Measurements from ENCODE around the gene RNASEH2A. TPM values are rescaled to one million over a fixed set of nuclear protein-coding genes. Genes with fewer than 3 reads are reported as not detected.

The RNASEH2A gene
- total and polyA plus RNA-seq, 4 experiments from 2014 or later: 10.5 to 23.5 (median 14.7) TPM

GRCh38 chr19:12836529-12836863 lies 30.1 kb downstream of the RNASEH2A start:
- H3K9me3 ChIP-seq (ENCODE audit: control insufficient read depth in 1 of 2, low read length in 2 of 2): no peaks in the 10 kb centered on the region
- intact Hi-C loops (cut with micrococcal nuclease): no loop called here
- H3K4me1 Mint-ChIP-seq: peaks cover 26 to 62% (median 42%) of the 10 kb centered on the region in 4 donors
- H3K4me1 ChIP-seq (ENCODE audit: insufficient read depth, low read length): peaks cover 52% of the 10 kb centered on the region
- peak overlapping the region in 2 of 8 donors; percentile 37 to 59 for H3K4me3 Mint-ChIP-seq
- ChIA-PET CTCF (ENCODE audit: partially characterized antibody) (interaction anchor here (0.8 to 1.5 kb wide), 5 partner anchors 9 to 70 kb away, joined by 3 to 5 read pairs (median 4); no protein-coding TSS in a partner anchor), POLR2A (ENCODE audit: partially characterized antibody) (no interaction called here)
- DNase-seq: no peak
- peaks cover 0 to 12% (median 4%) of the 10 kb centered on the region in 8 donors for H3K9me3 Mint-ChIP-seq
- no peaks in the 10 kb centered on the region for H3K36me3 ChIP-seq (ENCODE audit: insufficient read depth, low read length)
- peaks cover 67 to 68% of the 10 kb centered on the region in 2 donors for H3K27me3 Mint-ChIP-seq
- H3K27ac Mint-ChIP-seq: peak overlapping the region in 1 of 7 donors; percentile 8
- H3K27me3 ChIP-seq (ENCODE audit: insufficient read depth, low read length): peaks cover 79% of the 10 kb centered on the region
- peaks cover 0 to 4% of the 10 kb centered on the region in 2 donors for H3K36me3 Mint-ChIP-seq
- no peak overlapping the region for H3K27ac ChIP-seq (ENCODE audit: low read depth, low read length)
- no peak overlapping the region for H3K4me3 ChIP-seq (ENCODE audit: low read length in 2 of 2)

DNA sequence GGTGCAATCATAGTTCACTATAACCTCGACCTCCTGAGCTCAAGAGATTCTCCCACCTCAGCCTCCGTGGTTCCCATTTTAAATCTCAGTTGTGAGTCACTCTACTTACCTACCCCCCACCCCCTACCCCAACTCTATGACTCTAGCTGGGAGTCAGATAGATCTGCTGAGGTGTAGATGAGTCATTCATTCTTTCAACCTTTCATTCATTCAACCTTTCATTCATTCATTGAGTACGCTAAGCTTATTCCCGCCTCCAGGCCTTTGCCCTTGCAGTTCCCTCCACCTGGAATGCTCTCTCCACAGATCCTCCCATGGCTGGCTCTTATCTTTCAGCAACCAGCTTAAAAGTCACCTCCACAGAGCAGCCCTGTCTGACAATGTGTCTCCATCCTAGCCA lies 30.8 kb downstream of the RNASEH2A start:
- CTCF ChIA-PET (ENCODE audit: partially characterized antibody): interaction anchor here (0.8 to 1.5 kb wide), 8 partner anchors 9 to 76 kb away, joined by 3 to 6 read pairs (median 4); partner anchors contain the start of genes PRDX2 and THSD8
- Mint-ChIP-seq H3K4me3 (peak overlapping the region in 5 of 8 donors; percentile 1 to 63 (median 6)), H3K4me1 (peaks cover 26 to 58% (median 38%) of the 10 kb centered on the region in 4 donors), H3K27ac (peak overlapping the region in 2 of 7 donors; percentile 8 to 73), H3K9me3 (peaks cover 0 to 7% (median 4%) of the 10 kb centered on the region in 8 donors), H3K27me3 (peaks cover 66% of the 10 kb centered on the region in 2 donors), H3K36me3 (peaks cover 3 to 4% of the 10 kb centered on the region in 2 donors)
- H3K9me3 ChIP-seq (ENCODE audit: control insufficient read depth in 1 of 2, low read length in 2 of 2): no peaks in the 10 kb centered on the region
- intact Hi-C loops (cut with micrococcal nuclease): no loop called here
- H3K4me3 ChIP-seq (ENCODE audit: low read length in 2 of 2): no peak overlapping the region
- peaks cover 50% of the 10 kb centered on the region for H3K4me1 ChIP-seq (ENCODE audit: insufficient read depth, low read length)
- no peak for DNase-seq
- no peaks in the 10 kb centered on the region for H3K36me3 ChIP-seq (ENCODE audit: insufficient read depth, low read length)
- no peak overlapping the region for H3K27ac ChIP-seq (ENCODE audit: low read depth, low read length)
- H3K27me3 ChIP-seq (ENCODE audit: insufficient read depth, low read length): peaks cover 77% of the 10 kb centered on the region
- POLR2A ChIA-PET (ENCODE audit: partially characterized antibody): no interaction called here

GRCh38 chr19:12838182-12838885 lies 31.9 kb downstream of the RNASEH2A start, which contains the start of gene MAST1:
Gene MAST1, plus strand, starts transcription at chr19:12838515. Its CDS starts 58 bp downstream, at chr19:12838573.
- H3K4me1 ChIP-seq (ENCODE audit: insufficient read depth, low read length): peaks cover 39% of the 10 kb centered on the region
- intact Hi-C loops (cut with micrococcal nuclease): no loop called here
- POLR2A ChIA-PET (ENCODE audit: partially characterized antibody): no interaction called here
- Mint-ChIP-seq H3K27ac (peak within 1 kb of the TSS in 5 of 7 donors; percentile 23 to 87 (median 73)), H3K4me3 (peak within 1 kb of the TSS; percentile 52 to 88 (median 71)), H3K4me1 (peaks cover 23 to 49% (median 31%) of the 10 kb centered on the region in 4 donors), H3K9me3 (peaks cover 0 to 7% (median under 1%) of the 10 kb centered on the region in 8 donors), H3K27me3 (peaks cover 64 to 65% of the 10 kb centered on the region in 2 donors), H3K36me3 (peaks cover 2 to 3% of the 10 kb centered on the region in 2 donors)
- DNase-seq: peak in 4 of 5 donors; percentile 42 to 58 (median 55)
- no peaks in the 10 kb centered on the region for H3K9me3 ChIP-seq (ENCODE audit: control insufficient read depth in 1 of 2, low read length in 2 of 2)
- H3K36me3 ChIP-seq (ENCODE audit: insufficient read depth, low read length): no peaks in the 10 kb centered on the region
- CTCF ChIA-PET (ENCODE audit: partially characterized antibody): interaction anchor here (1.2 kb wide), 1 partner anchor 9 kb away, joined by 4 read pairs; no protein-coding TSS in a partner anchor
- peaks cover 66% of the 10 kb centered on the region for H3K27me3 ChIP-seq (ENCODE audit: insufficient read depth, low read length)
- H3K4me3 ChIP-seq (ENCODE audit: low read length in 2 of 2): peak within 1 kb of the TSS in 1 of 2 donors; percentile 24
- H3K27ac ChIP-seq (ENCODE audit: low read depth, low read length): no peak within 1 kb of the TSS

DNA sequence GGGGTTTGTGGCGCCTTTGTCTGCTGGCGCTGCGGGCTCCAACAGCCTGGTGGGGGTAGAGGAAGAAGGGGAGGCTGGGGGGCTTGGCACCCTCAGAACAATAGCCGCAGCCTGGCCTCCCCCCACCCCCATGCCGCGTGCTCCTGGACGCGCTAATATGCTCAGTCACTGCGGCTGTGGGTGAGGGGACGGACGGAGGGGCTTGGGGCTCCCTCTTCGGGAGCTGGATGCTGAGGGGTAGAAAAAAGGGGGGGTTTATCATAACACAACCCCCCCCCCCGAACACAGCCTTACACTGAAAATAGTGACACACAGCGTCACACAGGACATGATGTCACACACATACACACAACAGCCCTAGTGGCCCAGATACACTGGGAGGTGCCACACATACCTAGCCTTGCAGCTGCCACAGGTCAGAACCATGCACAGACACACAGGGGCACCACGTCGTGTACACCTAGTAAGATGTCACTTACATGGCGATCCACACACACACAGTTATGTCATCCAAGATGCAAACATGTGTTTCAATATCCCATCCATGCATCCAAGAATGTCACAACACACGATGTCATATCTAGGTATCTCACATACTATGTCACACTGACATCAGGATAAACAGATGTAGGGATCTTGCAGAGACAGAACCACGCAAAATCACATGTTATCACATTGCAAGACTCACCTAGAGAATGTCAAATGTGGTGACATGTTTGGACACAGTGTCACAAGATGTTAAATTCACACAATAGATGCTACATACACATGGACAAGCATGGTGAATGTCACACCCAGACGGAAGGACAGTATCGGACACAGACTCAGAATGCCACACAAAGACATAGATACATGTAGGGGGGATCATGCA lies 32.7 kb downstream of the RNASEH2A start:
- Histone ChIP-seq H3K27ac (ENCODE audit: low read depth, low read length) (no peak overlapping the region), H3K4me1 (ENCODE audit: insufficient read depth, low read length) (peaks cover 35% of the 10 kb centered on the region), H3K4me3 (ENCODE audit: low read length in 2 of 2) (peak overlapping the region in 1 of 2 donors; percentile 24), H3K9me3 (ENCODE audit: control insufficient read depth in 1 of 2, low read length in 2 of 2) (no peaks in the 10 kb centered on the region), H3K36me3 (ENCODE audit: insufficient read depth, low read length) (no peaks in the 10 kb centered on the region), H3K27me3 (ENCODE audit: insufficient read depth, low read length) (peaks cover 66% of the 10 kb centered on the region)
- peaks cover 2 to 3% of the 10 kb centered on the region in 2 donors for H3K36me3 Mint-ChIP-seq
- H3K9me3 Mint-ChIP-seq: peaks cover 0 to 7% (median under 1%) of the 10 kb centered on the region in 8 donors
- CTCF ChIA-PET (ENCODE audit: partially characterized antibody): interaction anchor here (1.2 kb wide), 1 partner anchor 8 kb away, joined by 4 read pairs; no protein-coding TSS in a partner anchor
- POLR2A ChIA-PET (ENCODE audit: partially characterized antibody): no interaction called here
- H3K27me3 Mint-ChIP-seq: peaks cover 65 to 66% of the 10 kb centered on the region in 2 donors
- intact Hi-C loops (cut with micrococcal nuclease): no loop called here
- DNase-seq: peak in 3 of 5 donors; percentile 41 to 62 (median 46)
- H3K27ac Mint-ChIP-seq: peak overlapping the region in 4 of 7 donors; percentile 23 to 87 (median 56)
- peak overlapping the region; percentile 43 to 88 (median 71) for H3K4me3 Mint-ChIP-seq
- peaks cover 22 to 48% (median 30%) of the 10 kb centered on the region in 4 donors for H3K4me1 Mint-ChIP-seq

DNA sequence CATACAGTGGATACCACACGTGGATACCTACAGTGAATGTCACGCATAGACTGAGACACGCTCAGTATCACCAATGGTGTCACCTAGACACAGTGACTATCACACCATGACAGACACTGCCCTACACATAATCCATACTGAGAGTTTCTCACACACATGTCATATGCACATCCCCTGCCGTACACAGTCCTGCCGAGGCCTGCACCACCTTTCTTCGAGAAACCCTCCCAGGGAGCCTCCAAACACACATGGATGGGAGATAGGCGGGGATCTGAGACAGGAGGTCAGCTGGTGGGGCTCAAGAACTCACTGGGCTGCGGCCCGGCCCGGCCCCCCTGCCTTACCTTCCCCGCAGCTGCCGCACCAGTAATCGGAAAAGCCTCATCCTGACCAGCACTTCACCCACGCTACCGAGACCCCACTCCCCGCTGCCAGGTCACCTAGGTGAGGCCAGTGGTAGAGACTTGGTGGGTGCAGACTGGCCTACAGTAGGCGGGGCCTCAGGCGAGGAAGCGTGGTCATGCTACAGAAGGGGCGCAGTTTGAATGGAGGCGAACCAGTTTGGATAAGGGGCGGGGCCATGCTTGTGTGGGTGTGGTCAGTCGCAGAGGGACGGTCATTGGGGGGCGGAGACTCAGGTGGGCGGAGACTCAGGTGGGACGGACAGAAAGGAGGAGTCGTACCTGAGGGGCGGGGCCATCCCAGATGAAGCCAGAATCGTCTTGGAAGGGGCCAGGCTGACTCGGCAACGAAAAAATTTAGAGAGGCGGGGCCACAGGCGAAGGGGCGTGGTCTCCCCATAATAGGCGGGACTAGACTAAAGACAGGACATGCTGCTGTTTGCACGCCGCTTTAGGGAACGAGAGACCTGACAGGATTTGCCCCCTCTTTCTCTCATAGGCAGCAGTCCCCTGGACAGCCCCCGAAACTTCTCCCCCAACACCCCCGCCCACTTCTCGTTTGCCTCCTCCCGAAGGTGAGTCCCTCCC lies 34.0 kb downstream of the RNASEH2A start:
- no peak overlapping the region for H3K27ac ChIP-seq (ENCODE audit: low read depth, low read length)
- intact Hi-C loops (cut with micrococcal nuclease): no loop called here
- H3K4me1 ChIP-seq (ENCODE audit: insufficient read depth, low read length): peaks cover 29% of the 10 kb centered on the region
- POLR2A ChIA-PET (ENCODE audit: partially characterized antibody): no interaction called here
- H3K27me3 ChIP-seq (ENCODE audit: insufficient read depth, low read length): peaks cover 57% of the 10 kb centered on the region
- no peaks in the 10 kb centered on the region for H3K36me3 ChIP-seq (ENCODE audit: insufficient read depth, low read length)
- no peak overlapping the region for H3K27ac Mint-ChIP-seq
- peaks cover 0 to 3% of the 10 kb centered on the region in 2 donors for H3K36me3 Mint-ChIP-seq
- peak overlapping the region in 5 of 8 donors; percentile 15 to 58 (median 20) for H3K4me3 Mint-ChIP-seq
- CTCF ChIA-PET (ENCODE audit: partially characterized antibody): interaction anchor here (0.6 kb wide), 1 partner anchor 162 kb away, joined by 3 read pairs; no protein-coding TSS in a partner anchor
- H3K4me3 ChIP-seq (ENCODE audit: low read length in 2 of 2): no peak overlapping the region
- H3K4me1 Mint-ChIP-seq: peaks cover 18 to 40% (median 24%) of the 10 kb centered on the region in 4 donors
- no peaks in the 10 kb centered on the region for H3K9me3 ChIP-seq (ENCODE audit: control insufficient read depth in 1 of 2, low read length in 2 of 2)
- peaks cover 63% of the 10 kb centered on the region in 2 donors for H3K27me3 Mint-ChIP-seq
- peaks cover 0 to 4% (median under 1%) of the 10 kb centered on the region in 8 donors for H3K9me3 Mint-ChIP-seq
- no peak for DNase-seq

DNA sequence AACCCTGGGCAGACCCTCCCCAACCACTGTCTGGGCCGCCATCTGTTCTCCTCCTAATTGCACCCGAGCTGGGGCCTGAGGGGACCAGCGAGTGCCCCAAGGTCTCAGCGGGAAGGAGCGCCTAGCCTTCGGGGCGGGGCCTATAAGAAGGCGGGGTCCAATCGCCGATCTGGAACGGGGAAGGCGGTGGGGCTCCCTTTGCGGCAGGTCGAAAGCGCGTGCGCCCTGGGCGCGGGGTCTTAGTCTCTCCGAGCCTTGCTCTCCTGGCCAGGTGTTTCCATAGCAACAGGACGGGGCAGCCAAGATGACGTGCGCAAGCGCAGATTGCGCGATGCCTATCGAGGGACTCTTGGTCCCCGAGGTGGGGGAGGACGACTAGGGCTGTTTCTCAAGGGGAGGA lies 34.7 kb downstream of the RNASEH2A start:
- Histone ChIP-seq H3K4me3 (ENCODE audit: low read length in 2 of 2) (no peak overlapping the region), H3K4me1 (ENCODE audit: insufficient read depth, low read length) (peaks cover 29% of the 10 kb centered on the region), H3K9me3 (ENCODE audit: control insufficient read depth in 1 of 2, low read length in 2 of 2) (no peaks in the 10 kb centered on the region), H3K27me3 (ENCODE audit: insufficient read depth, low read length) (peaks cover 52% of the 10 kb centered on the region), H3K36me3 (ENCODE audit: insufficient read depth, low read length) (no peaks in the 10 kb centered on the region), H3K27ac (ENCODE audit: low read depth, low read length) (no peak overlapping the region)
- ChIA-PET POLR2A (ENCODE audit: partially characterized antibody) (no interaction called here), CTCF (ENCODE audit: partially characterized antibody) (no interaction called here)
- peaks cover 0 to 3% of the 10 kb centered on the region in 2 donors for H3K36me3 Mint-ChIP-seq
- peak overlapping the region in 5 of 8 donors; percentile 18 to 47 (median 29) for H3K4me3 Mint-ChIP-seq
- H3K4me1 Mint-ChIP-seq: peaks cover 18 to 40% (median 24%) of the 10 kb centered on the region in 4 donors
- DNase-seq: no peak
- no peak overlapping the region for H3K27ac Mint-ChIP-seq
- H3K27me3 Mint-ChIP-seq: peaks cover 60 to 61% of the 10 kb centered on the region in 2 donors
- intact Hi-C loops (cut with micrococcal nuclease): no loop called here
- peaks cover 0 to 4% (median under 1%) of the 10 kb centered on the region in 8 donors for H3K9me3 Mint-ChIP-seq

Data from CD4-positive, alpha-beta memory T cell (primary cell).